ENCODE results near the gene CHRNA10.

- TF ChIP-seq POLR2A (IDR thresholded peaks at IDR 0.05) = no peak
- TF ChIP-seq, protein P1, sequence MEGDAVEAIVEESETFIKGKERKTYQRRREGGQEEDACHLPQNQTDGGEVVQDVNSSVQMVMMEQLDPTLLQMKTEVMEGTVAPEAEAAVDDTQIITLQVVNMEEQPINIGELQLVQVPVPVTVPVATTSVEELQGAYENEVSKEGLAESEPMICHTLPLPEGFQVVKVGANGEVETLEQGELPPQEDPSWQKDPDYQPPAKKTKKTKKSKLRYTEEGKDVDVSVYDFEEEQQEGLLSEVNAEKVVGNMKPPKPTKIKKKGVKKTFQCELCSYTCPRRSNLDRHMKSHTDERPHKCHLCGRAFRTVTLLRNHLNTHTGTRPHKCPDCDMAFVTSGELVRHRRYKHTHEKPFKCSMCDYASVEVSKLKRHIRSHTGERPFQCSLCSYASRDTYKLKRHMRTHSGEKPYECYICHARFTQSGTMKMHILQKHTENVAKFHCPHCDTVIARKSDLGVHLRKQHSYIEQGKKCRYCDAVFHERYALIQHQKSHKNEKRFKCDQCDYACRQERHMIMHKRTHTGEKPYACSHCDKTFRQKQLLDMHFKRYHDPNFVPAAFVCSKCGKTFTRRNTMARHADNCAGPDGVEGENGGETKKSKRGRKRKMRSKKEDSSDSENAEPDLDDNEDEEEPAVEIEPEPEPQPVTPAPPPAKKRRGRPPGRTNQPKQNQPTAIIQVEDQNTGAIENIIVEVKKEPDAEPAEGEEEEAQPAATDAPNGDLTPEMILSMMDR (IDR thresholded peaks at IDR 0.05) = no peak
Measured at GRCh38 chr11:3627291-3627690, 43.9 kb downstream of the CHRNA10 start.
